ENCODE results near the gene RNU4-1.
A peak's percentile ranks its signal among the peaks of the same experiment; 100 is the strongest.

RNU4-1 gene

GRCh38 chr12:120323772-120324171 lies 30.7 kb upstream of the RNU4-1 start:
- Histone ChIP-seq H3K27ac (ENCODE audit: extremely low read depth, low read depth, low read length) (no peak overlapping the region), H3K4me3 (ENCODE audit: low read depth, low read length) (no peak overlapping the region), H3K4me1 (ENCODE audit: control insufficient read depth, insufficient read depth, low read length) (no peaks in the 10 kb centered on the region), H3K9me3 (ENCODE audit: control insufficient read depth, insufficient read depth, low read depth, low read length) (no peaks in the 10 kb centered on the region), H3K36me3 (ENCODE audit: control insufficient read depth in 2 of 2, insufficient read depth in 1 of 2, low read length in 2 of 2) (no peaks in the 10 kb centered on the region)
- TF ChIP-seq ZBTB49 (tag by site-specific recombination; IDR thresholded peaks at IDR 0.05; ENCODE audit: low read depth) (no peak), SP3 (tag by site-specific recombination; IDR thresholded peaks at IDR 0.05) (no peak), ZNF664 (tag by site-specific recombination; IDR thresholded peaks at IDR 0.05) (peak; percentile 91)
- TF ChIP-seq, protein P1, sequence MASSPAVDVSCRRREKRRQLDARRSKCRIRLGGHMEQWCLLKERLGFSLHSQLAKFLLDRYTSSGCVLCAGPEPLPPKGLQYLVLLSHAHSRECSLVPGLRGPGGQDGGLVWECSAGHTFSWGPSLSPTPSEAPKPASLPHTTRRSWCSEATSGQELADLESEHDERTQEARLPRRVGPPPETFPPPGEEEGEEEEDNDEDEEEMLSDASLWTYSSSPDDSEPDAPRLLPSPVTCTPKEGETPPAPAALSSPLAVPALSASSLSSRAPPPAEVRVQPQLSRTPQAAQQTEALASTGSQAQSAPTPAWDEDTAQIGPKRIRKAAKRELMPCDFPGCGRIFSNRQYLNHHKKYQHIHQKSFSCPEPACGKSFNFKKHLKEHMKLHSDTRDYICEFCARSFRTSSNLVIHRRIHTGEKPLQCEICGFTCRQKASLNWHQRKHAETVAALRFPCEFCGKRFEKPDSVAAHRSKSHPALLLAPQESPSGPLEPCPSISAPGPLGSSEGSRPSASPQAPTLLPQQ (tag by site-specific recombination; IDR thresholded peaks at IDR 0.05): no peak
- CTCF ChIA-PET: interaction anchor here (0.9 to 1.9 kb wide), 6 partner anchors 12 to 134 kb away, joined by 3 to 6 read pairs (median 4); partner anchors contain the start of gene SIRT4
- POLR2A ChIA-PET: no interaction called here

GRCh38 chr12:120321382-120322202 lies 28.6 kb upstream of the RNU4-1 start:
- POLR2A ChIA-PET: interaction anchor here (1.0 to 1.2 kb wide), 2 partner anchors 29 to 260 kb away, joined by 3 read pairs; partner anchors contain the start of genes POP5 and RNU4-2
- CTCF ChIA-PET: interaction anchor here (0.8 to 2.0 kb wide), 4 partner anchors 14 to 328 kb away, joined by 4 to 7 read pairs (median 4); no protein-coding TSS in a partner anchor
- H3K4me1 ChIP-seq (ENCODE audit: control insufficient read depth, insufficient read depth, low read length): 0 out of 2 replicates have a peak, but pooled peaks cover 3% of the 10 kb centered on the region
- no peaks in the 10 kb centered on the region for H3K9me3 ChIP-seq (ENCODE audit: control insufficient read depth, insufficient read depth, low read depth, low read length)
- no peaks in the 10 kb centered on the region for H3K36me3 ChIP-seq (ENCODE audit: control insufficient read depth in 2 of 2, insufficient read depth in 1 of 2, low read length in 2 of 2)
- no peak overlapping the region for H3K4me3 ChIP-seq (ENCODE audit: low read depth, low read length)
- H3K27ac ChIP-seq (ENCODE audit: extremely low read depth, low read depth, low read length): no peak overlapping the region
- TF ChIP-seq PRDM4 (tag by site-specific recombination; IDR thresholded peaks at IDR 0.05): no peak
- TF ChIP-seq ZNF10 (tag by site-specific recombination; IDR thresholded peaks at IDR 0.05): peak; percentile 78; the same call in 1 of the 2 replicates
- peak; percentile 29; the same call in 1 of the 2 replicates for TF ChIP-seq ZBTB17 (tag by site-specific recombination; IDR thresholded peaks at IDR 0.05)

DNA sequence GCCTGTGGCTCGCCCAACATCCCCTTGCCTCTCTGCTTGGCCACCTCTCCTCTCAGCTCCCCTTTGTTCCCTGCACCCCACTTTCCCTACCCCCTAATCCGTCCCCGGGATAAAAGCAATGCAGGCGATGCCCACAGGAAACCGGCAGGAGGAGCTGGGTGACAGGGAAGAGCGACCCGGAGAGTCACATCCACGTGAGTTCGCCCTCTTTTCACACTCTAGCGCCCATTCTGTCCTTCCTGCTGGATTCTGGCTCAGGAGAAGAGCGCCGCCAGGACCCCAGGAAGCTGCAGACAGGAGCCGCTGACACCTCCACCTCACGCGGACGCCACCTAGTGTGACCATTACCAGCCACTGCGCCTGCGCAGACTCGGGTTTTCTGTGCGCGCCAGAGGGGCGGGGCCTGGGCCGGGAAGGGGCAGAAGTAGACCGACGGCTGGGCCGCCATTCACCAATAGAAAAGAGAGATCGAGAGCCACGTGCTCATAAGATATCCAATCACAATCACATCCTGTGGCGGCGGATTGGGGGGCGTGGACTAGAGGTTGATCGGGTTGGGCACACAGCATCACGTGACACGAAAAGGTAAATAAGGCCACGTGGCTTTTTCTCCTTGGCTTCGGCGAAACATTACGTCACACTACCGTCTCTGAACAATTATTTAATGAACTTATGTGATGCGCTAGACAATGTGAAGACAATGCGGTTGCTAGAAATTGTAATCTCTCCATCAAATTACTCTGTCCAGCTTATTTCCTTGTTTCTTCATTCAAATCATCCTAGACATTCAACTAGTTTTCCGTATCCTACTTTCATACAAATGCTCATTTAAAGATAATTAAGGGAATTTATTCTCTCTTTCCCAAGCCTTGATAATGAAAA lies 24.4 kb upstream of the RNU4-1 start:
- peak overlapping the region; percentile 44 for H3K4me3 ChIP-seq (ENCODE audit: low read depth, low read length)
- POLR2A ChIA-PET: interaction anchor here (0.5 to 1.9 kb wide), 9 partner anchors 12 to 129 kb away, joined by 3 to 11 read pairs (median 5); partner anchors contain the start of genes COX6A1, GATC, RNU4-1 and RNU4-2
- 0 out of 2 replicates have a peak, but pooled peaks cover 4% of the 10 kb centered on the region for H3K4me1 ChIP-seq (ENCODE audit: control insufficient read depth, insufficient read depth, low read length)
- no peaks in the 10 kb centered on the region for H3K36me3 ChIP-seq (ENCODE audit: control insufficient read depth in 2 of 2, insufficient read depth in 1 of 2, low read length in 2 of 2)
- CTCF ChIA-PET: interaction anchor here (0.6 to 3.7 kb wide), 11 partner anchors 12 to 642 kb away, joined by 3 to 19 read pairs (median 4); partner anchors contain the start of gene SIRT4
- H3K27ac ChIP-seq (ENCODE audit: extremely low read depth, low read depth, low read length): peak overlapping the region; percentile 6; the same call in 1 of the 2 replicates
- H3K9me3 ChIP-seq (ENCODE audit: control insufficient read depth, insufficient read depth, low read depth, low read length): no peaks in the 10 kb centered on the region
- TF ChIP-seq OVOL3 (tag by site-specific recombination; IDR thresholded peaks at IDR 0.05) (no peak), ZNF544 (tag by site-specific recombination; IDR thresholded peaks at IDR 0.05) (no peak), ZNF169 (tag by site-specific recombination; IDR thresholded peaks at IDR 0.05) (no peak), EGR2 (tag by site-specific recombination; IDR thresholded peaks at IDR 0.05; ENCODE audit: low read depth) (no peak), ZNF248 (tag by site-specific recombination; IDR thresholded peaks at IDR 0.05) (no peak), GLIS2 (tag by site-specific recombination; IDR thresholded peaks at IDR 0.05) (peak; percentile 79), ZNF341 (tag by site-specific recombination; IDR thresholded peaks at IDR 0.05; ENCODE audit: low read depth) (peak; percentile 92), ZNF311 (tag by site-specific recombination; IDR thresholded peaks at IDR 0.05; ENCODE audit: borderline replicate concordance) (no peak), ZNF433 (tag by site-specific recombination; IDR thresholded peaks at IDR 0.05; ENCODE audit: low read depth) (no peak), HOXD13 (CRISPR knock-in tag; IDR thresholded peaks at IDR 0.05; ENCODE audit: borderline replicate concordance) (no peak), ZNF624 (tag by site-specific recombination; IDR thresholded peaks at IDR 0.05) (no peak)
- TF ChIP-seq, protein P2, sequence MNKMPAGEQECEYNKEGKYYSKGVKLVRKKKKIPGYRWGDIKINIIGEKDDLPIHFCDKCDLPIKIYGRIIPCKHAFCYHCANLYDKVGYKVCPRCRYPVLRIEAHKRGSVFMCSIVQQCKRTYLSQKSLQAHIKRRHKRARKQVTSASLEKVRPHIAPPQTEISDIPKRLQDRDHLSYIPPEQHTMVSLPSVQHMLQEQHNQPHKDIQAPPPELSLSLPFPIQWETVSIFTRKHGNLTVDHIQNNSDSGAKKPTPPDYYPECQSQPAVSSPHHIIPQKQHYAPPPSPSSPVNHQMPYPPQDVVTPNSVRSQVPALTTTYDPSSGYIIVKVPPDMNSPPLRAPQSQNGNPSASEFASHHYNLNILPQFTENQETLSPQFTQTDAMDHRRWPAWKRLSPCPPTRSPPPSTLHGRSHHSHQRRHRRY (tag by site-specific recombination; IDR thresholded peaks at IDR 0.05): no peak
